Lower leg skin (tissue), 3 donors: ENCODE measurements around the gene CLEC9A.

ENCODE experiments used
- POLR2A ChIP-seq, 2 donors: fragments of 450-650 bp; IDR thresholded peaks; one replicate each; pipeline ENCODE4 v1.6.1; 2016 to 2017; ENCODE audit warnings: antibody characterized with exemption in 2 of 2, mild to moderate bottlenecking in 1 of 2, moderate library complexity in 1 of 2
- TF ChIP-seq, protein P1 (sequence below), 3 donors: fragments of 450-650 bp; IDR thresholded peaks; one replicate each; pipeline ENCODE4 v1.5.1; 2016; ENCODE audit warnings: antibody characterized with exemption in 3 of 3, mild to moderate bottlenecking in 3 of 3, moderate library complexity in 2 of 3

- TF ChIP-seq, protein P1, sequence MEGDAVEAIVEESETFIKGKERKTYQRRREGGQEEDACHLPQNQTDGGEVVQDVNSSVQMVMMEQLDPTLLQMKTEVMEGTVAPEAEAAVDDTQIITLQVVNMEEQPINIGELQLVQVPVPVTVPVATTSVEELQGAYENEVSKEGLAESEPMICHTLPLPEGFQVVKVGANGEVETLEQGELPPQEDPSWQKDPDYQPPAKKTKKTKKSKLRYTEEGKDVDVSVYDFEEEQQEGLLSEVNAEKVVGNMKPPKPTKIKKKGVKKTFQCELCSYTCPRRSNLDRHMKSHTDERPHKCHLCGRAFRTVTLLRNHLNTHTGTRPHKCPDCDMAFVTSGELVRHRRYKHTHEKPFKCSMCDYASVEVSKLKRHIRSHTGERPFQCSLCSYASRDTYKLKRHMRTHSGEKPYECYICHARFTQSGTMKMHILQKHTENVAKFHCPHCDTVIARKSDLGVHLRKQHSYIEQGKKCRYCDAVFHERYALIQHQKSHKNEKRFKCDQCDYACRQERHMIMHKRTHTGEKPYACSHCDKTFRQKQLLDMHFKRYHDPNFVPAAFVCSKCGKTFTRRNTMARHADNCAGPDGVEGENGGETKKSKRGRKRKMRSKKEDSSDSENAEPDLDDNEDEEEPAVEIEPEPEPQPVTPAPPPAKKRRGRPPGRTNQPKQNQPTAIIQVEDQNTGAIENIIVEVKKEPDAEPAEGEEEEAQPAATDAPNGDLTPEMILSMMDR (IDR thresholded peaks at IDR 0.05) = no peak
- no peak for TF ChIP-seq POLR2A (IDR thresholded peaks at IDR 0.05)
Measured at GRCh38 chr12:10110256-10110844, 79.9 kb downstream of the CLEC9A start.
